ENCODE data around the gene CDKN2B-AS1. TPM values are rescaled to one million over a fixed set of nuclear protein-coding genes. Genes with fewer than 3 reads are reported as not detected.

CDKN2B-AS1 gene
- total RNA-seq, 1 experiment from 2014 or later = 0.24 TPM

DNA sequence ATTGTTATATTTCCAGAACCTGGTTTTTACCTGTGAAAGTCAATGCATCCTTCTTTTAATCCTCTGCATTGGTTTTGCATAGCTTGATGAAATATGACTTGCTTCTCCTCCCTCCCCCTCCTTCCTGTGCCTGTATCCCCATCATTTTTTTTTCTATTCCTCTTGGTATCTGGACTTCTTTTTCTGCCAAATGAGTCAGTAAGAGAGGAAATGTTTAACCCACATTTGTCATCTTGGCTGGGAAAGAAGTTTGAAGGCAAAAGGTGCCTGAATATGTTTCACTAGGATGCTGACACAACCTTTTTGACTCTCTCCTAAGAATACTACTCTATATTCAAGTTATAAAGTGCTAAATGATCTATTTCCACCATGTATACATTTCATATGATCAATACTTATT, 50.0 kb downstream of the CDKN2B-AS1 start:
- no peak for DNase-seq (ENCODE audit: low spot score)

DNA sequence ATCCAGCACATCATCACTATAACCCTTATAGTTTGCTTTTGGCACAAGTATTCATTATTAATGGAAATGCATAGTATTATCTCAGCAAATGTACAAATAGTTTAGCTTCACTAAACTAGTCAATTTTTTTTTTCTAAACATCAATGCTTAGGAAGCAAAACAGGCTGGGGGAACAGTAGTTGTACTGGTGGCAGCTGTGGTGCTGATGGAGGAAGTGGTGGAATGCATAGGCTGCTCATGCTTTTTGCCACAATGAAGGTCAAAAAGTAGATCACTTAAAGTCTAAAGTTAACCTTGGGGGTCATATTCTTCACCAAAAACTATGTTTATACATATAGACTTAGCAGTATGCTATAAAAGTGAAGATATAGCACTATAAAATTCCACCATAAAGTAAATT, 50.8 kb downstream of the CDKN2B-AS1 start:
- Mint-ChIP-seq H3K27me3 (ENCODE audit: low read depth) (no peaks in the 10 kb centered on the region), H3K27ac (no peak overlapping the region), H3K9me3 (no peaks in the 10 kb centered on the region), H3K36me3 (no peaks in the 10 kb centered on the region), H3K4me3 (no peak overlapping the region), H3K4me1 (0 out of 2 replicates have a peak, but pooled peaks cover 4% of the 10 kb centered on the region)
- ChIA-PET POLR2A (interaction anchor here (0.6 kb wide), 1 partner anchor 23 kb away, joined by 3 read pairs; no protein-coding TSS in a partner anchor), CTCF (interaction anchor here (0.7 kb wide), 1 partner anchor 37 kb away, joined by 3 read pairs; no protein-coding TSS in a partner anchor)
- ATAC-seq (no peak), DNase-seq (ENCODE audit: low spot score) (no peak)
- TF ChIP-seq, protein P1, sequence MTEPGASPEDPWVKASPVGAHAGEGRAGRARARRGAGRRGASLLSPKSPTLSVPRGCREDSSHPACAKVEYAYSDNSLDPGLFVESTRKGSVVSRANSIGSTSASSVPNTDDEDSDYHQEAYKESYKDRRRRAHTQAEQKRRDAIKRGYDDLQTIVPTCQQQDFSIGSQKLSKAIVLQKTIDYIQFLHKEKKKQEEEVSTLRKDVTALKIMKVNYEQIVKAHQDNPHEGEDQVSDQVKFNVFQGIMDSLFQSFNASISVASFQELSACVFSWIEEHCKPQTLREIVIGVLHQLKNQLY (CRISPR knock-in tag; IDR thresholded peaks at IDR 0.05) = no peak
- TF ChIP-seq OVOL2 (CRISPR knock-in tag; IDR thresholded peaks at IDR 0.05; ENCODE audit: borderline replicate concordance) (no peak), NR2C2 (CRISPR knock-in tag; IDR thresholded peaks at IDR 0.05) (no peak), PRRX2 (CRISPR knock-in tag; IDR thresholded peaks at IDR 0.05) (no peak), FOXP1 (CRISPR knock-in tag; IDR thresholded peaks at IDR 0.05; ENCODE audit: borderline replicate concordance) (no peak)
- TF ChIP-seq, protein P2, sequence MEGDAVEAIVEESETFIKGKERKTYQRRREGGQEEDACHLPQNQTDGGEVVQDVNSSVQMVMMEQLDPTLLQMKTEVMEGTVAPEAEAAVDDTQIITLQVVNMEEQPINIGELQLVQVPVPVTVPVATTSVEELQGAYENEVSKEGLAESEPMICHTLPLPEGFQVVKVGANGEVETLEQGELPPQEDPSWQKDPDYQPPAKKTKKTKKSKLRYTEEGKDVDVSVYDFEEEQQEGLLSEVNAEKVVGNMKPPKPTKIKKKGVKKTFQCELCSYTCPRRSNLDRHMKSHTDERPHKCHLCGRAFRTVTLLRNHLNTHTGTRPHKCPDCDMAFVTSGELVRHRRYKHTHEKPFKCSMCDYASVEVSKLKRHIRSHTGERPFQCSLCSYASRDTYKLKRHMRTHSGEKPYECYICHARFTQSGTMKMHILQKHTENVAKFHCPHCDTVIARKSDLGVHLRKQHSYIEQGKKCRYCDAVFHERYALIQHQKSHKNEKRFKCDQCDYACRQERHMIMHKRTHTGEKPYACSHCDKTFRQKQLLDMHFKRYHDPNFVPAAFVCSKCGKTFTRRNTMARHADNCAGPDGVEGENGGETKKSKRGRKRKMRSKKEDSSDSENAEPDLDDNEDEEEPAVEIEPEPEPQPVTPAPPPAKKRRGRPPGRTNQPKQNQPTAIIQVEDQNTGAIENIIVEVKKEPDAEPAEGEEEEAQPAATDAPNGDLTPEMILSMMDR (IDR thresholded peaks at IDR 0.05) = no peak
- TF ChIP-seq, protein P3, sequence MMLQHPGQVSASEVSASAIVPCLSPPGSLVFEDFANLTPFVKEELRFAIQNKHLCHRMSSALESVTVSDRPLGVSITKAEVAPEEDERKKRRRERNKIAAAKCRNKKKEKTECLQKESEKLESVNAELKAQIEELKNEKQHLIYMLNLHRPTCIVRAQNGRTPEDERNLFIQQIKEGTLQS (CRISPR knock-in tag; conservative IDR thresholded peaks at IDR 0.05) = no peak

More for the DNA sequence above, 50.0 kb downstream of the CDKN2B-AS1 start:
- POLR2A ChIA-PET = interaction anchor here (0.6 kb wide), 1 partner anchor 22 kb away, joined by 3 read pairs; no protein-coding TSS in a partner anchor
- CTCF ChIA-PET = no interaction called here
- TF ChIP-seq RELA (CRISPR knock-in tag; IDR thresholded peaks at IDR 0.05; ENCODE audit: borderline replicate concordance) (no peak), GRHL2 (CRISPR knock-in tag; IDR thresholded peaks at IDR 0.05; ENCODE audit: insufficient replicate concordance, severe bottlenecking) (no peak)
- TF ChIP-seq, protein P1 (CRISPR knock-in tag; IDR thresholded peaks at IDR 0.05) = no peak
- H3K9me3 Mint-ChIP-seq = no peaks in the 10 kb centered on the region
- H3K27me3 Mint-ChIP-seq (ENCODE audit: low read depth) = no peaks in the 10 kb centered on the region
- no peak overlapping the region for H3K4me3 Mint-ChIP-seq
- no peaks in the 10 kb centered on the region for H3K36me3 Mint-ChIP-seq
- H3K27ac Mint-ChIP-seq = no peak overlapping the region
- 0 out of 2 replicates have a peak, but pooled peaks cover 4% of the 10 kb centered on the region for H3K4me1 Mint-ChIP-seq
- no peak for ATAC-seq

DNA sequence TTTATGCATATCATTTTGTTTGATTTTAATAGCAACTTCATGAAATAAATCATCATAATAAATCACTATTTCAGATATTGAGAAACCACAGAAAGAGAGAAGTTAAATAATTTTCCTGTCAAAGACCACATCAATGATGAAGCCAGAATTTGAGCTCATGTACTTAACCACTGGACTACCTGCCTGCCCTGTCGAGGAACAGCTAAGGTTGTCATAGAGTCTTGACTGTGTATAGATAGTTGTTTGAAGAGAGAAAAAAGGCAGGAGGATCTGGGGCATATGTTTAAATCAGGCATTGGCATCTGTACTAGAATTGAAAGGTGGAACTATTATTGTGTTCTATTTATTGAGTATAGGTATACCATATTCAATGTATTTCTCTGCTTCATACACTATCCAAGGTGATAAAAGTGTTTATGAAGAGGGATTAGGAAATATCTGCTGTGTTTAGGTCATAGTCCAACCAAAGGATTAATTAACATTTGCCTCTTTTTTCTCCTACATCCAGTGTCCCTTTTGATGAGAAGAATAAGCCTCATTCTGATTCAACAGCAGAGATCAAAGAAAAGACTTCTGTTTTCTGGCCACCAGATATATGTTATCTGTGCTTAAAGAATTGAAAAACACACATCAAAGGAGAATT, 51.8 kb downstream of the CDKN2B-AS1 start:
- H3K4me3 Mint-ChIP-seq = no peak overlapping the region
- H3K4me1 Mint-ChIP-seq = 0 out of 2 replicates have a peak, but pooled peaks cover 4% of the 10 kb centered on the region
- ATAC-seq = no peak
- CTCF ChIA-PET = interaction anchor here (0.7 to 3.4 kb wide), 2 partner anchors 38 to 198 kb away, joined by 3 to 13 read pairs; no protein-coding TSS in a partner anchor
- no peak overlapping the region for H3K27ac Mint-ChIP-seq
- TF ChIP-seq SP1 (CRISPR knock-in tag; conservative IDR thresholded peaks at IDR 0.05) (no peak), RELA (CRISPR knock-in tag; IDR thresholded peaks at IDR 0.05; ENCODE audit: borderline replicate concordance) (no peak)
- POLR2A ChIA-PET = no interaction called here
- H3K36me3 Mint-ChIP-seq = no peaks in the 10 kb centered on the region
- no peaks in the 10 kb centered on the region for H3K9me3 Mint-ChIP-seq
- no peaks in the 10 kb centered on the region for H3K27me3 Mint-ChIP-seq (ENCODE audit: low read depth)
- no peak for DNase-seq (ENCODE audit: low spot score)

DNA sequence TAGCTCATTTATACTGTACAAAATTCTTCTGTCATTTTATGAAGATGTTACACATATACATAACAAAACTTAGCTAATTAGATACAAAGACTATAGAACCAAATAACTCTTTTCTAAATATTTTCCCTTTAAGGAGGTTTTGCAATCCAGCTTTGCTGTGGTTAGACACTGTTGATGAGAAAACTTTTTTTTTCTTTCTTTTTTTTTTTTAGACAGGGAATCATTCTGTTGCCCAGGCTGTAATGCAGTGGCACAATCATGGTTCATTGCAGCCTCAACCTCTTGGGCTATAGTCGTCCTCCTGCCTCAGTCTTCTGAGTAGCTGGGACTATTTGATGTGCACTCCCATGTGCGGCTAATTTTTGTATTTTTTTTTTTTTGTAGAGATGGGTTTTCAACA, 53.0 kb downstream of the CDKN2B-AS1 start:
- ChIA-PET CTCF (interaction anchor here (0.8 to 3.4 kb wide), 3 partner anchors 39 to 197 kb away, joined by 4 to 13 read pairs (median 6); partner anchors contain the start of gene CDKN2B), POLR2A (no interaction called here)
- Mint-ChIP-seq H3K36me3 (no peaks in the 10 kb centered on the region), H3K27me3 (ENCODE audit: low read depth) (no peaks in the 10 kb centered on the region), H3K4me1 (peaks cover 4% of the 10 kb centered on the region; the same call in 1 of the 2 replicates), H3K9me3 (no peaks in the 10 kb centered on the region), H3K4me3 (no peak overlapping the region), H3K27ac (no peak overlapping the region)
- no peak for ATAC-seq
- DNase-seq (ENCODE audit: low spot score) = no peak
- no peak for TF ChIP-seq ZNF138 (CRISPR knock-in tag; conservative IDR thresholded peaks at IDR 0.05)
- TF ChIP-seq, protein P4, sequence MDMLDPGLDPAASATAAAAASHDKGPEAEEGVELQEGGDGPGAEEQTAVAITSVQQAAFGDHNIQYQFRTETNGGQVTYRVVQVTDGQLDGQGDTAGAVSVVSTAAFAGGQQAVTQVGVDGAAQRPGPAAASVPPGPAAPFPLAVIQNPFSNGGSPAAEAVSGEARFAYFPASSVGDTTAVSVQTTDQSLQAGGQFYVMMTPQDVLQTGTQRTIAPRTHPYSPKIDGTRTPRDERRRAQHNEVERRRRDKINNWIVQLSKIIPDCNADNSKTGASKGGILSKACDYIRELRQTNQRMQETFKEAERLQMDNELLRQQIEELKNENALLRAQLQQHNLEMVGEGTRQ (CRISPR knock-in tag; IDR thresholded peaks at IDR 0.05) = no peak
- no peak for TF ChIP-seq GTF2I (CRISPR knock-in tag; conservative IDR thresholded peaks at IDR 0.05)
- TF ChIP-seq SMAD4 (CRISPR knock-in tag; IDR thresholded peaks at IDR 0.05) = no peak
- no peak for TF ChIP-seq CREB1 (CRISPR knock-in tag; IDR thresholded peaks at IDR 0.05)
- TF ChIP-seq, protein P5, sequence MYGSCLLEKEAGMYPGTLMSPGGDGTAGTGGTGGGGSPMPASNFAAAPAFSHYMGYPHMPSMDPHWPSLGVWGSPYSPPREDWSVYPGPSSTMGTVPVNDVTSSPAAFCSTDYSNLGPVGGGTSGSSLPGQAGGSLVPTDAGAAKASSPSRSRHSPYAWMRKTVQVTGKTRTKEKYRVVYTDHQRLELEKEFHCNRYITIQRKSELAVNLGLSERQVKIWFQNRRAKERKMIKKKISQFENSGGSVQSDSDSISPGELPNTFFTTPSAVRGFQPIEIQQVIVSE (CRISPR knock-in tag; IDR thresholded peaks at IDR 0.05; ENCODE audit: borderline replicate concordance) = no peak
- no peak for TF ChIP-seq MYBL2 (CRISPR knock-in tag; IDR thresholded peaks at IDR 0.05)
- TF ChIP-seq, protein P6, sequence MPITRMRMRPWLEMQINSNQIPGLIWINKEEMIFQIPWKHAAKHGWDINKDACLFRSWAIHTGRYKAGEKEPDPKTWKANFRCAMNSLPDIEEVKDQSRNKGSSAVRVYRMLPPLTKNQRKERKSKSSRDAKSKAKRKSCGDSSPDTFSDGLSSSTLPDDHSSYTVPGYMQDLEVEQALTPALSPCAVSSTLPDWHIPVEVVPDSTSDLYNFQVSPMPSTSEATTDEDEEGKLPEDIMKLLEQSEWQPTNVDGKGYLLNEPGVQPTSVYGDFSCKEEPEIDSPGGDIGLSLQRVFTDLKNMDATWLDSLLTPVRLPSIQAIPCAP (CRISPR knock-in tag; IDR thresholded peaks at IDR 0.05) = no peak
- TF ChIP-seq FOXK1 (CRISPR knock-in tag; IDR thresholded peaks at IDR 0.05) = no peak
